Right atrium auricular region (tissue), 2 donors: ENCODE data around the gene LRP1B. TPM values are rescaled to one million over a fixed set of nuclear protein-coding genes. Genes with fewer than 3 reads are reported as not detected.

ENCODE experiments used
- DNase-seq: peaks from one replicate; pipeline ENCODE4 v3.0.0-alpha.2; 2019; ENCODE audit warnings: low spot score
- H3K27ac ChIP-seq, 2 donors: fragments of 200-600 bp; sonication (generic); 1 replicate in 1 of 2; 2 replicates in 1 of 2; pipeline ENCODE4 v1.5.1; 2016 to 2019
- H3K27me3 ChIP-seq, 2 donors: fragments of 200-600 bp; sonication (generic); one replicate each; pipeline versions ENCODE4 v1.5.1 to v1.6.0; 2017 to 2019
- H3K36me3 ChIP-seq: fragments of 200-600 bp; sonication (generic); one replicate; pipeline ENCODE4 v1.5.1; 2016
- H3K4me1 ChIP-seq, 2 donors: fragments of 200-600 bp; sonication (generic); one replicate each; pipeline versions ENCODE4 v1.5.1 to v1.6.0; 2017 to 2019
- H3K4me3 ChIP-seq, 2 donors: fragments of 200-600 bp; sonication (generic); 1 replicate in 1 of 2; 2 replicates in 1 of 2; pipeline ENCODE4 v1.5.1; 2017 to 2019; ENCODE audit warnings: mild to moderate bottlenecking in 1 of 2, moderate library complexity in 1 of 2
- H3K9me3 ChIP-seq, 2 donors: fragments of 200-600 bp; sonication (generic); one replicate each; pipeline ENCODE4 v1.5.1; 2019
- total RNA-seq, 2 donors: library from RNA; depleted of rRNA; stranded (reverse); fragments of >200 nt; gene quantifications; one replicate each; pipeline ENCODE4 v1.1.0, GENCODE V29; 2016
- TF ChIP-seq, protein P1 (sequence below), 2 donors: fragments of 200-600 bp; sonication (generic); IDR thresholded peaks; one replicate each; pipeline ENCODE4 v1.5.1; 2019; ENCODE audit warnings: antibody characterized with exemption in 2 of 2

LRP1B gene
- total RNA-seq, 2 donors from 2014 or later: 0.44 to 0.47 TPM

DNA sequence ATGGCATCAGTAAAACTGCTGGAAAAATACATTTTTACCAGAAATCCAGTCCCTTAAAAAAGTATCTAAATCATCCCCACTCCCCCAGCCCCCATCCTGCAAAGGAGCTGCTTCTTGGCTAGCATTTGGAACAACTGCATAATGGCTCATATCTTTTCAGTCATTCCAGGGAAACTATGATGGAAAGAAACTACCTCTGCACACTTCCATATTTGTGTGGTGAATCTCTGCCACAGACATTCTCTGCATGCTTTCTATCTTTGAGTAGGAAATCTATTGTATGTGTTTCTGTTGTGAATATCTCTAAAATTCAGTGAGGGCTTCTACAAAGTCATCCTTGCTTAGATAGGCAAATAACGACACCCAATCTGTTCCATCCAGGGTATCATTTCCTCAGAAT is 632.3 kb downstream of the LRP1B start:
- no peaks in the 10 kb centered on the region for H3K4me1 ChIP-seq
- no peak for DNase-seq
- no peaks in the 10 kb centered on the region for H3K27me3 ChIP-seq
- H3K27ac ChIP-seq: peak overlapping the region in 1 of 2 donors; percentile 44
- no peaks in the 10 kb centered on the region for H3K9me3 ChIP-seq
- H3K36me3 ChIP-seq: no peaks in the 10 kb centered on the region
- TF ChIP-seq, protein P1, sequence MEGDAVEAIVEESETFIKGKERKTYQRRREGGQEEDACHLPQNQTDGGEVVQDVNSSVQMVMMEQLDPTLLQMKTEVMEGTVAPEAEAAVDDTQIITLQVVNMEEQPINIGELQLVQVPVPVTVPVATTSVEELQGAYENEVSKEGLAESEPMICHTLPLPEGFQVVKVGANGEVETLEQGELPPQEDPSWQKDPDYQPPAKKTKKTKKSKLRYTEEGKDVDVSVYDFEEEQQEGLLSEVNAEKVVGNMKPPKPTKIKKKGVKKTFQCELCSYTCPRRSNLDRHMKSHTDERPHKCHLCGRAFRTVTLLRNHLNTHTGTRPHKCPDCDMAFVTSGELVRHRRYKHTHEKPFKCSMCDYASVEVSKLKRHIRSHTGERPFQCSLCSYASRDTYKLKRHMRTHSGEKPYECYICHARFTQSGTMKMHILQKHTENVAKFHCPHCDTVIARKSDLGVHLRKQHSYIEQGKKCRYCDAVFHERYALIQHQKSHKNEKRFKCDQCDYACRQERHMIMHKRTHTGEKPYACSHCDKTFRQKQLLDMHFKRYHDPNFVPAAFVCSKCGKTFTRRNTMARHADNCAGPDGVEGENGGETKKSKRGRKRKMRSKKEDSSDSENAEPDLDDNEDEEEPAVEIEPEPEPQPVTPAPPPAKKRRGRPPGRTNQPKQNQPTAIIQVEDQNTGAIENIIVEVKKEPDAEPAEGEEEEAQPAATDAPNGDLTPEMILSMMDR (IDR thresholded peaks at IDR 0.05): no peak
- H3K4me3 ChIP-seq: no peak overlapping the region

DNA sequence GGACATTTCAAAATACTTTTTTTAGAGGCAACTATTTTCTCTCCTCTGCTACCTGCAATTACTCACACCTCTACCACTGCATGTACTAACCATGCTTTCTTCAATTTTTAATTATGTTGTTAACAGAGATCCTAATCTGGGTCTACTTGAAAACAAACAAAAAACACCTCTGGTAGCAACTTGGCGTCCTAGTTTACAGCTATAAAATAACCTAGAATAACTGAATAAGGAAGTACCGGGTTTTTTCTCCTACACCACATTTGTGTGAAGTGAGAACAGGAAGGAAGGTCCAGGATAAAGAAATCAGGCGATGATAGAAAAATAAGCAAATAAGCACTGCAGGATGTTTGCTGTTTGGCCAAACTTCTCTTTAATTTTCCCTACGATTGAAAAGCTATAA is 633.5 kb downstream of the LRP1B start:
- TF ChIP-seq, protein P1 (IDR thresholded peaks at IDR 0.05): no peak
- H3K36me3 ChIP-seq: no peaks in the 10 kb centered on the region
- H3K4me3 ChIP-seq: no peak overlapping the region
- no peaks in the 10 kb centered on the region for H3K27me3 ChIP-seq
- no peak for DNase-seq
- no peaks in the 10 kb centered on the region for H3K4me1 ChIP-seq
- no peaks in the 10 kb centered on the region for H3K9me3 ChIP-seq
- H3K27ac ChIP-seq: no peak overlapping the region

DNA sequence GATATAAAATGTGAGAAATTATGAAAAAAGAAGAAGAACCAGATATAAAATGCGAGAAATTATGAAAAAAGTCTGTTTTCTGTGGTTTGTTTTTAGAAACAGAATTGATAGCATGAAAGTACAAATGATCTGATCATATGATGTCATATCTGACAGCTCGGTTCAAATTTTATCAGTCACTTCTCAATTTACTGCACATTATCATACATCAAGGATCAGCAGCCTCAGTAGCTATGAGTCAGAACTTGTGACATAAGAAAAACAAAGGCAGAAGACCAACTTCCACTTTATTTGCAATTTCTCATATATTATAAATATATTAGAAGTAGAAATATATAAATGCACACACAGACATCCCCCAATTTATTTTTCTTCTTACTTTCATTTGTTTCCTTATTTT is 634.0 kb downstream of the LRP1B start:
- Histone ChIP-seq H3K27me3 (no peaks in the 10 kb centered on the region), H3K27ac (no peak overlapping the region), H3K36me3 (no peaks in the 10 kb centered on the region), H3K9me3 (no peaks in the 10 kb centered on the region), H3K4me3 (no peak overlapping the region), H3K4me1 (no peaks in the 10 kb centered on the region)
- no peak for DNase-seq
- TF ChIP-seq, protein P1 (IDR thresholded peaks at IDR 0.05): no peak

DNA sequence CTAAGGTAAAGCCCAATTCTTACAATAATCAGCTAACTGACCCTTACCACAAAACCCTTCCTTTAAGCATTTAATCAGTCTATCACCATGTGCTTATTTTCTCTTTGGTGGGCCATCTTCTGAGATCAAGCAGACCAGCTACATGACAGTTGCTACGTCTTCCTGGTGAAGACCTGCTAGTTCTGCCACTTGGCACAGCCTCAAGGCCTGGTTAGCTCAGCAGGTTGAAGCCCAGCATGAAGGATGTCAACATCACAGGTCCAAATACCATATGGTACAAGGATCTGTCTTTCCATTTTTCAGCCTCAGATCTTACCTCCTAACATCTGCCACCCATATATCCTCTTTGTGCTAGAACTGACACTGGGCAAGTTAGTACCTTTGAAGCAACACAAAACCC is 636.9 kb downstream of the LRP1B start:
- Histone ChIP-seq H3K4me1 (no peaks in the 10 kb centered on the region), H3K9me3 (no peaks in the 10 kb centered on the region), H3K36me3 (no peaks in the 10 kb centered on the region), H3K27ac (no peak overlapping the region), H3K27me3 (no peaks in the 10 kb centered on the region), H3K4me3 (no peak overlapping the region)
- DNase-seq: no peak
- TF ChIP-seq, protein P1 (IDR thresholded peaks at IDR 0.05): no peak

DNA sequence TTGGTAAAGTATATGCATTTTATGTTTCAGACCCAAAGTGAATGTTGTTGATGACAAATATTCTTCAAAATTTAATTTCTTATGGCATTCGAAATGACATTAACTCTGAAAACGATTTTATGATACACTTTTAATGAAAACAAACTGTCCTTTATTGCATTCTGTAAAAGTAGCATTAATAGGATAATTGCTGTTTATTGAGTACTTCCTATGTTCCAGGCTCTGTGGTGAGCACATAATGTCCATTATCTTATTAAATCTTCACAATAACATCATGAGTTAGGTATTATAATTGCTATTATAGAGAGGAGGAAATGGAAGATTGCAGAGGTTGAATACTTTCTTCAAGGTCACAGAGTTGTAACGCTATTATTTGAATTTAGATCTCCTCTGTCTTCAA is 638.0 kb downstream of the LRP1B start:
- TF ChIP-seq, protein P1 (IDR thresholded peaks at IDR 0.05): no peak
- H3K4me3 ChIP-seq: no peak overlapping the region
- H3K27me3 ChIP-seq: no peaks in the 10 kb centered on the region
- no peak overlapping the region for H3K27ac ChIP-seq
- H3K4me1 ChIP-seq: no peaks in the 10 kb centered on the region
- DNase-seq: no peak
- no peaks in the 10 kb centered on the region for H3K36me3 ChIP-seq
- no peaks in the 10 kb centered on the region for H3K9me3 ChIP-seq

DNA sequence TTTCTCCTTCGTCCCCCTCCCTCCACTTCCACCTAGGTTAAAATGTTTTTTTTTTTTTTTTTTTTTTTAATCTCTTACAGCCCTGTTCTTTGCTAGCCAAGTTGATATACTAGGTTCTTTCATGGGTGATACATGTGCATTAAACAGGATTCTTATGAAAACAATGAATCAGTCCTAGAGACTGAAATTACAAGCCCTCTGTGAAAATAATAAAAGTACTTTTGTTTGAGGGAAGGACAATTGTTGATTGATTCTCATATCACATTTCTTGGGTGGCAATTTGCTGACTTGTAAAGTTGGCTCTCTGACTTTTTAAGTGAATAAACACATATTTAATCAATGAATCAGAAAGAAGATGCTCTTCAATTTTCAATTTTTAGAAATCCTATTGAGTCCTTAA is 639.9 kb downstream of the LRP1B start:
- no peaks in the 10 kb centered on the region for H3K4me1 ChIP-seq
- no peak for DNase-seq
- TF ChIP-seq, protein P1 (IDR thresholded peaks at IDR 0.05): no peak

More for the DNA sequence above, 639.9 kb downstream of the LRP1B start:
- Histone ChIP-seq H3K36me3 (no peaks in the 10 kb centered on the region), H3K9me3 (no peaks in the 10 kb centered on the region), H3K27me3 (no peaks in the 10 kb centered on the region), H3K27ac (no peak overlapping the region), H3K4me3 (no peak overlapping the region)
